ENCODE data around the gene PAX5.
A peak's percentile ranks its signal among the peaks of the same experiment; 100 is the strongest.

Gene PAX5

DNA sequence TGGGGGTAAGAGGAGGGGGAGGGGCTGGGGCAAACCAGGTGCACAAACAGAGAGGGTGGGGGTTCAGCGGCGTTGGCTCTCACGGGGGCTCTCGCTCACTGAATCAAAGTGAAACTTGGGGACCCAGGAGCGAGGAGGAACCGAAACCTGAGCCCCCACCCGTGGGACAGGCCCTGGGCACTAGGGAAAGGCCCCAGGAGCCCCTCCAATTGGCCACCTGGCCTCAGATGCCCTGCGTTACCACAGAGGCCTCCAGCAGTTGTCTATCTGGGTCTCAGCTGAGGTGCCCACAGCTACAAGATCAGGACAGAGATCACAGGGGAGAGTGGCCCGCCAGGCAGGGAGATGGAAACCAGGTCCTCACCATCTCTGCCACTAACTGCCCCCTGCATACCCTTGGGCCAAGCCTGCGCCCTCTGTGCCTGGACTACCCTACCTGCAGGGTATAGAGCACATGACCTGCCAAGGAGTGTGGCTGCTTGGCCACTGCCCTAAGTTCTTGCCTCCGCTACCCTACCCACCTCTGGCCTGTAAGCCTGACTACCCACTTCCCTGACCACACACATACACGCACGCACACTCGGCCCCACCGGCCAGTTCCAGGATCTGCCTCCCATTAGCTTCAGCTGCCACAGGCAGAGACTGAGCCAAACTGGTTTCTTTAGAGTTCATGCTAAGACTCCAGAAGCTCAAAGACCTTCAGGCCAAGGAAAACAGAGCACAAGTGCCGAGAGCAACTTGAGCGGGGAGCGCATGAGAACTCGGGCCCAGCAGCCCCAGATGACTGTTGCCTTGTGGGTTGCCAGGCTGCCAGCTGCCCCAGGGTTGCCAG is 39.9 kb downstream of the PAX5 start:
- no peak overlapping the region for H3K4me3 ChIP-seq (ENCODE audit: low read depth in 1 of 2, low read length in 2 of 2)
- H3K27ac ChIP-seq (ENCODE audit: low read length) = no peak overlapping the region
- no peak overlapping the region for H2AFZ ChIP-seq (ENCODE audit: low read depth, low read length)
- H4K20me1 ChIP-seq (ENCODE audit: insufficient read depth, low read length) = no peaks in the 10 kb centered on the region
- peaks cover 7% of the 10 kb centered on the region for H3K9me3 ChIP-seq (ENCODE audit: insufficient read depth, low read length, severe bottlenecking)
- TF ChIP-seq, protein P1, sequence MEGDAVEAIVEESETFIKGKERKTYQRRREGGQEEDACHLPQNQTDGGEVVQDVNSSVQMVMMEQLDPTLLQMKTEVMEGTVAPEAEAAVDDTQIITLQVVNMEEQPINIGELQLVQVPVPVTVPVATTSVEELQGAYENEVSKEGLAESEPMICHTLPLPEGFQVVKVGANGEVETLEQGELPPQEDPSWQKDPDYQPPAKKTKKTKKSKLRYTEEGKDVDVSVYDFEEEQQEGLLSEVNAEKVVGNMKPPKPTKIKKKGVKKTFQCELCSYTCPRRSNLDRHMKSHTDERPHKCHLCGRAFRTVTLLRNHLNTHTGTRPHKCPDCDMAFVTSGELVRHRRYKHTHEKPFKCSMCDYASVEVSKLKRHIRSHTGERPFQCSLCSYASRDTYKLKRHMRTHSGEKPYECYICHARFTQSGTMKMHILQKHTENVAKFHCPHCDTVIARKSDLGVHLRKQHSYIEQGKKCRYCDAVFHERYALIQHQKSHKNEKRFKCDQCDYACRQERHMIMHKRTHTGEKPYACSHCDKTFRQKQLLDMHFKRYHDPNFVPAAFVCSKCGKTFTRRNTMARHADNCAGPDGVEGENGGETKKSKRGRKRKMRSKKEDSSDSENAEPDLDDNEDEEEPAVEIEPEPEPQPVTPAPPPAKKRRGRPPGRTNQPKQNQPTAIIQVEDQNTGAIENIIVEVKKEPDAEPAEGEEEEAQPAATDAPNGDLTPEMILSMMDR (IDR thresholded peaks at IDR 0.05; ENCODE audit: borderline replicate concordance, extremely low read depth, low read length, poor library complexity, severe bottlenecking) = no peak
- TF ChIP-seq EZH2 (IDR thresholded peaks at IDR 0.05; ENCODE audit: borderline replicate concordance, low read depth, low read length, severe bottlenecking) = no peak
- H3K4me2 ChIP-seq (ENCODE audit: insufficient read depth, low read length) = no peak overlapping the region
- no peaks in the 10 kb centered on the region for H3K27me3 ChIP-seq (ENCODE audit: insufficient read depth, low read length, poor library complexity)
- DNase-seq (no peak), ATAC-seq (ENCODE audit: insufficient read depth, low read depth) (peak; percentile 22; the same call in 1 of the 3 replicates)
- H3K9ac ChIP-seq (ENCODE audit: low read depth, low read length) = no peak overlapping the region
- H3K79me2 ChIP-seq (ENCODE audit: insufficient read depth, low read length) = no peaks in the 10 kb centered on the region
- no peaks in the 10 kb centered on the region for H3K36me3 ChIP-seq (ENCODE audit: insufficient read depth, low read length)
- H3K4me1 ChIP-seq (ENCODE audit: insufficient read depth, low read length) = no peaks in the 10 kb centered on the region

DNA sequence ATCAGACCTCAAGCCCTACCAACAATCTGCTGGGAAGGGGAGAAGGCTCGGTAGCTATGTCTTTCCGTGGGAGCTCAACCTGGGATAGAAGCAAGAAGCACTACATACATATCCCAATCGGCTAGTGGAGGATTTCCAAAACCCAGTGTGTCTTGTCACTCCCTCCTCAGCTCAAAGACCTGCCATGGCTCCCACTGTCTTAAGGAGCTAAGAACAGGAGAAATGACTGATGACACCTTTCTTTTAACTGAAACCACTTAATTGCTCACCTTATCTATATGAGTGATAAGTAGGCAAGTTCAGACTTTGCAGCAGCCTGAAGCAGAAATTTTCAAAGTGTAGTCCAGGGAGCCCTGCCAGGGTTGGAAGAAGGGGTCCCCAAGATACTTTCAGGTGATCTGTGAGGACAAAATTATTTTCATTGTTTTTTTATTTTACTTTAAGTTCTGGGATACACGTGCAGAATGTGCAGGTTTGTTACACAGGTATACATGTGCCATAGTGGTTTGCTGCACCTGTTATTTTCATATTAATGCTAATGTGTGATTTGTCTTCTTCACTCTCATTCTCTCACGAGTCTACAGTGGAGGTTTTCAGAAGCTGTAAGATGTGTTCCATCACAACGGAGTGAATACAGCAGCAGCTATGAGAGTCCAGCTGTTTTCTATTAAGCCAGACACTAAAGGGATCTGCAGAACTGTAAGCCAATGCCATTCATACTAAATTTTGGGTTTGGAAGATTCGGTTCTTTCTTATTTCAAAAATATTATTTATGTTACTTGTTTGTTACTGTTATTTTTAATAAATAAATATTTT is 41.4 kb downstream of the PAX5 start:
- TF ChIP-seq, protein P1 (IDR thresholded peaks at IDR 0.05; ENCODE audit: borderline replicate concordance, extremely low read depth, low read length, poor library complexity, severe bottlenecking) = no peak
- no peak for TF ChIP-seq EZH2 (IDR thresholded peaks at IDR 0.05; ENCODE audit: borderline replicate concordance, low read depth, low read length, severe bottlenecking)
- ATAC-seq (ENCODE audit: insufficient read depth, low read depth) (no peak), DNase-seq (no peak)
- H3K36me3 ChIP-seq (ENCODE audit: insufficient read depth, low read length) = no peaks in the 10 kb centered on the region
- no peak overlapping the region for H3K4me3 ChIP-seq (ENCODE audit: low read depth in 1 of 2, low read length in 2 of 2)
- H2AFZ ChIP-seq (ENCODE audit: low read depth, low read length) = no peak overlapping the region
- H3K79me2 ChIP-seq (ENCODE audit: insufficient read depth, low read length) = no peaks in the 10 kb centered on the region
- no peak overlapping the region for H3K9ac ChIP-seq (ENCODE audit: low read depth, low read length)
- H3K4me2 ChIP-seq (ENCODE audit: insufficient read depth, low read length) = no peak overlapping the region
- H3K27ac ChIP-seq (ENCODE audit: low read length) = no peak overlapping the region
- peaks cover 3% of the 10 kb centered on the region for H3K27me3 ChIP-seq (ENCODE audit: insufficient read depth, low read length, poor library complexity)
- no peaks in the 10 kb centered on the region for H3K4me1 ChIP-seq (ENCODE audit: insufficient read depth, low read length)
- H4K20me1 ChIP-seq (ENCODE audit: insufficient read depth, low read length) = no peaks in the 10 kb centered on the region
- peaks cover 7% of the 10 kb centered on the region for H3K9me3 ChIP-seq (ENCODE audit: insufficient read depth, low read length, severe bottlenecking)

DNA sequence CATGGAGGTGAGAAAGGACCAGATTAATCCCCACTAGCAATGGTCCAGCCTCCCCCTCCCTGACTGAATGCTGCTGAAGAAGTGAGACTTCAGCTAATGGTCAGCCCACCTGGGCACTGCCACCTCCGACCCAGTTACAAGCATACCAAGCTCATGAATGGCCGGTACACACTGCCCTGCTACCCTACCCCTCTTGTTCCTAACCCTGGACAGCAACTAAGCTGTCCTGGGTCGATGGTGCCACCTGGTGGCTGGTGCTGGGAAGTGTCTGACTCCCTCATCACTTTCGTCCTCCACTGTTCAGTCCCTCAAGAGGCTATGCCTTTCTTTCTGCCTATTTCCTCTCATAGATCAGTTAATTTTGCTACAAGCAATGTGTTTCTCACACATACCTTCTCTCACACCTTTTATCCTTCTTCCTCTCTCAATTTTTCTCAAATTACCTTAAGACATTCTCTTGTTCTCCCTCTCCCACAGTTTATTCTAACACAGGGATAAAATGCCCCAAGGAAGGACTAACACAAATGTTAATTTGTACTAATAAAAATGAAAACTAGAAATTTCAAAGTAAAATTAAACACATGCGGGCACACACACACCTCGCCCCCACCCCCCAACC is 42.4 kb downstream of the PAX5 start:
- Histone ChIP-seq H4K20me1 (ENCODE audit: insufficient read depth, low read length) (no peaks in the 10 kb centered on the region), H3K9ac (ENCODE audit: low read depth, low read length) (no peak overlapping the region), H3K36me3 (ENCODE audit: insufficient read depth, low read length) (no peaks in the 10 kb centered on the region), H3K9me3 (ENCODE audit: insufficient read depth, low read length, severe bottlenecking) (peaks cover 7% of the 10 kb centered on the region), H3K79me2 (ENCODE audit: insufficient read depth, low read length) (no peaks in the 10 kb centered on the region), H3K27ac (ENCODE audit: low read length) (no peak overlapping the region), H3K4me3 (ENCODE audit: low read depth in 1 of 2, low read length in 2 of 2) (no peak overlapping the region), H3K27me3 (ENCODE audit: insufficient read depth, low read length, poor library complexity) (peaks cover 3% of the 10 kb centered on the region), H3K4me2 (ENCODE audit: insufficient read depth, low read length) (no peak overlapping the region), H2AFZ (ENCODE audit: low read depth, low read length) (no peak overlapping the region), H3K4me1 (ENCODE audit: insufficient read depth, low read length) (no peaks in the 10 kb centered on the region)
- TF ChIP-seq, protein P1 (IDR thresholded peaks at IDR 0.05; ENCODE audit: borderline replicate concordance, extremely low read depth, low read length, poor library complexity, severe bottlenecking) = peak; percentile 74
- TF ChIP-seq EZH2 (IDR thresholded peaks at IDR 0.05; ENCODE audit: borderline replicate concordance, low read depth, low read length, severe bottlenecking) = no peak
- DNase-seq (peak; percentile 30), ATAC-seq (ENCODE audit: insufficient read depth, low read depth) (no peak)
